NCI-H2196 (cell line): ENCODE measurements around the gene MRTFA.
A peak's percentile ranks its signal among the peaks of the same experiment; 100 is the strongest.
"Not testable (repeated sequence)": the region's sequence is repeated elsewhere in the genome, so short reads cannot be mapped to it uniquely, and the experiment has no call there.

Experiments used
- DNase-seq: peaks from one replicate; lab custom pipeline; 2025; ENCODE audit not compliant: unreplicated experiment; lab: John Stamatoyannopoulos, UW

Gene MRTFA

GRCh38 chr22:40628354-40629042 lies 8.0 kb downstream of the MRTFA start:
- DNase-seq = no peak

- no peak for DNase-seq
Observed at GRCh38 chr22:40627612-40628011, 8.9 kb downstream of the MRTFA start.

DNA sequence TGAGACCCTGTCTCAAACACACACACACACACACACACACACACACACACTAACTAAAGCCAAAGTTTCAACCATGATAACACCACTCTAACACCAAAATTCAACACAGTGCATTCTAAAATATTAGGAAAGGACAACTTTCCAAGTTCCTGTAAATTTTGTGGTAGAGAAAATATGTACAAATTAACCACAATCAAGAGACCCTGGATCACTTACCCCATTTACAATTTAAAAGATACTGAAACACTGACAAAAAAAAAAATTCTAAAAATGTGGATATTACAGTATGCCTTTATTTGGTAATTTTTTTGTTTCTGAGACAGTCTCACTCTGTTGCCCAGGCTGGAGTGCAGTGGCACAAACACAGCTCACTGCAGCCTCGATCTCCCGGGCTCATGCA lies 9.7 kb downstream of the MRTFA start:
- DNase-seq = no peak

DNA sequence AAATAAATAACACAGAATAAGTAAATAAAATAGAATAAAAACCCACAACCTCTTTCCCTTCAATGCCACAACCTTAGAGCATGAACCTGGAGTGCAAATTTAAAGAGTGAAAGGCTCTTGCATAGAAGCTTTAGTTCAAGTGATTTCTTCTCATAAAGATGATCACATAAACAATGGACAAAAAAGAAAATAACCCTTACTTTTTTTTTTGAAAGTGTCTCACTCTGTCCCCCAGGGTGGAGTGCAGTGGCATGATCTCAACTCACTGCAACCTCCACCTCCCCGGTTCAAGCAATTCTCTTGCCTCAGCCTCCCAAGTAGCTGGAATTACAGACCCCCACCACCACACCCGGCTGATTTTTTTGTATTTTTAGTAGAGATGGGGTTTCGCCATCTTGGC lies 10.7 kb downstream of the MRTFA start:
- DNase-seq = not testable (repeated sequence)

DNA sequence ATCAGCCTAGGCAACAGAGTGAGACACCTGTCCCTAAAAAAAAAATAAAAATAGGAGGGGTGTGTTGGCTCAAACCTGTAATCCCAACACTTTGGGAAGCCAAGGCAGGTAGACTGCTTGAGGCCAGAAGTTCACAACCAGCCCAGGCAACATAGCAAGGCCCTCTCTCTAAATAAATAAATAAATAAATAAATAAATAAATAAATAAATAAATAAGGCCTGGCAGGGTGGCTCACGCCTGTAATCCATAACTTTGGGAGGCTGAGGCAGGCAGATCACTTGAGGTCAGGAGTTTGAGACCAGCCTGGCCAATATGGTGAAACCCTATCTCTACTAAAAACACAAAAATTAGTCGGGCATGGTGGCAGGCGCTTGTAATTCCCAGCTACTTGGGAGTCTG lies 11.2 kb downstream of the MRTFA start:
- DNase-seq = not testable (repeated sequence)

GRCh38 chr22:40624770-40625169 lies 11.7 kb downstream of the MRTFA start:
- DNase-seq = no peak

DNA sequence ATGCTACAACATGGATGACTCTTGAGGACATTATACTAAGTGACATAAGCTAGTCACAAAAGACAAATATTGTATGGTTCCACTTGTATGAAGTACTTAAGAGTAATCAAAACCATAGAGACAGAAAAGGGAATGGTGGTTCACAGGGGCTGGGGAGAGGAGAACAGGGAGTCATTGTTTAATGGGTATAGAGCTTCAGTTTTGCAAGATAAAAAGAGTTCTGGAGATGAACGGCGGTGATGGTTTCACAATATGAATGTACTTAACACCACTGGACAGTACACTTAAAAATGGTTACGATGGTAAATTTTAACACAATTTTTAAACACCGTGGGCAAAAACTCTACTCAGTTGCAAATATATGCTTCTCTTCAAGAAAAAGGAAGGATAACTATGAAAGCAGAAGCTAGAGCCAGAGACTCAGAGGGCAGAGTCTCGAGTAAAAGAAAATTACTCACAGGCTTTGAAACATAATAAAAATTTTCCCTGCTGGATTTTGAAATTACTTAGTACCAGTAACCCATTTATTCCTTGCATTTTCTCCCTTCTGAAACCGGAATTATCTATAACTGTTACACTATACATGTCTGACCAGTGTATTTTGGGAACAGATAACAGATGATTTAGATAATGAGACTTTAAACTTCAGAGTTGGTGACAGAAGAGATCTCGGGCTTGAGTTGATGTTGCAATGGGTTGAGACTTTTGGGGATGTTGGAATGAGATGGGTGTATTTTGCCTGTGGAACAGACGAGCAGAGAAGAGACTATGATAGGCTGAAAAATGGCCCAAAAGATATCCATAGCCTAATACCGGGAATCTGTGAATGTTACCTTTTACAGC lies 15.0 kb downstream of the MRTFA start:
- DNase-seq = no peak

DNA sequence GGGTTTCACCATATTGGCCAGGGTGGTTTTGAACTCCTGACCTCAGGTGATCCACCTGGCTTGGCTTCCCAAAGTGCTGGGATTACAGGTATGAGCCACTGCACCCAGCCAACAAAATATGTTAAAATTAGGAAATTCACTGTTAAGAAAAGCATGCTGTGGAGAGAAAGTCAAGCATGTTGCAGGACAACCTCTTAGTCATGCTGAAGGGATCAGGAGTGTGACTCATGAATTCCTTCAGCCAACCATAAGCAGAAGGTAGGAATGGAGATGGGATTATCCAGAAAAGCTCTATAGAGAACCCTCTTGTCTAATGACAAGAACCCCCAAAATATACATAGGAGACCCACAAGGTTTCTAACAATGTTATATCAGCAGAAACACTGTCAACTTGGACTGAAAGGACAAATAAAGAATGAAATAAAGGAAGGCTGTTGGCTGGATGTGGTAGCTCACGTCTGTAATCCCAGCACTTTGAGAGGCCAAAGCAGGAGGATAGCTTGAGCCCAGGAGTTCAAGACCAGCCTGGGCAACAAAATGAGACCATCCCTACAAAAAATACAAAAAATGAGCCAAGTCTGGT lies 16.0 kb downstream of the MRTFA start:
- DNase-seq = no peak

DNA sequence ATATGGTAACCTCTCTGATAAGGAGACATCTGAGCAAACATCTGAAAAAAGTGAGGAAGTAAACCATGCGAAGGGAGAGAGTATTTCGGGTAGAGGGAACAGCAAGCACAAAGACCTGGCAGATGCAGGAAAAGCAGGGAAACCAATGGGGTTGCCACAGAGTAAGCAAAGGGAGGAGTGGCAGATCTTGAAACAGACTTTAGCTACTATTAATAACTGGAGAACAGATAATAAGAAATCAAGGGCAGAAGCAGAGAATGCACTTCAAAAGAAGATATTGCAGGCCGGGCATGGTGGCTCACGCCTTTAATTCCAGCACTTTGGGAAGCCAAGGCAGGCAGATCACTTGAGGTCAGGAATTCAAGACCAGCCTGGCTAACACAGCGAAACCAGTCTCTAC lies 18.1 kb downstream of the MRTFA start:
- DNase-seq = no peak

DNA sequence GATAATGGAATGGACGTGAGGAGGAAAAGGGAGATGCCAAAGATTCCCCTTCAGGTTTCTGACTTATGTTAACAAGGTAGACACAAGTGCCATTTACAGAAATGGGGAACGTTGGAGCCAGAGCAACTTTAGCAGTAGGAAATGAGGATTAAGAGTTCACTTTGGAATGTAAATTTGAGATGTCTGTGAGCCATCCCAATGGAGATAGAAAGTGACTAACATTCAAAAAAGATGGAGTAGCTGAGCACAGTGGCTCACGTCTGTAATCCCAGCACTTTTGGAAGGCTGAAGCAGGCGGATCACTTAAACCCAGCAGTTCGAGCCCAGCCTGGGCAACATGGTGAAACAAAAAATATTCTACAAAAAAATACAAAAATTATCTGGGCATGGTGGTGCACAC lies 19.9 kb downstream of the MRTFA start:
- no peak for DNase-seq

DNA sequence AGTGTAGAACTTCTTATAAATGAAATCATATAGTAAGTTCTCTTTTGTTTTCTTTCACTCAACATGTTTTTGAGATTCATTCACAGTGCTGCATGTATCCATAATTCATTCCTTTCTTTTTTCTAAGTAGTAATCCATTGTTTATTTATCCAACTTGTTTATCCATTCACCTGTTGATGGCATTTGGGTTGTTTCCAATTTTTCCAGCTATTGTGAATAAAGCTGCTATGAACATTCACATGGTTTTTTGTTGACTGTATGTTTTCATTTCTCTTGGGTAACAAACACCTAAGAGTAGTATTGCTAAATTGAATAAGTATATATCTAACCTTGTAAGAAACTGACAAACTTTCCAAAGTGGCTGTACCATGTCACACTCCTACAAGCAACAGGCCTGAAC lies 23.5 kb downstream of the MRTFA start:
- DNase-seq = no peak

- no peak for DNase-seq
Observed at GRCh38 chr22:40612291-40612751, 24.2 kb downstream of the MRTFA start.

DNA sequence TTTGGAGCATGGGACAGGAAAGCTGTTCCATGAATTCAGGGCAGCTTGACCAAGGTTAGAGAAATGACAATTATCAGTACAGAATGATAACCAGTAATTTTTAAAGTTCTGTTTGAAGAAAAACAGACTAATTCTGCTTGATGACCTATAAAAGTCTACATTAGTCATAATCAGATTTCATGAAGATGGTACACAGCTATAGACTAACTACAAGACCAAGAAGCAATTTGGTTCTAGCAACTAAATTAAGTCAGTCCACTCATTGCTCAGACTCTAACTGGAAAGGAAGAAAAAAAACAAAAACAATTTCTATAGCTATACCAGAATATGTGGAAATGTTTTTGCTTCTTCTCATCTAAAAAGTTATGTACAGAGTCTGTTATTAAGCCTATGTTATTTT lies 24.9 kb downstream of the MRTFA start:
- no peak for DNase-seq

- no peak for DNase-seq
Observed at GRCh38 chr22:40610329-40610850, 26.1 kb downstream of the MRTFA start.

DNA sequence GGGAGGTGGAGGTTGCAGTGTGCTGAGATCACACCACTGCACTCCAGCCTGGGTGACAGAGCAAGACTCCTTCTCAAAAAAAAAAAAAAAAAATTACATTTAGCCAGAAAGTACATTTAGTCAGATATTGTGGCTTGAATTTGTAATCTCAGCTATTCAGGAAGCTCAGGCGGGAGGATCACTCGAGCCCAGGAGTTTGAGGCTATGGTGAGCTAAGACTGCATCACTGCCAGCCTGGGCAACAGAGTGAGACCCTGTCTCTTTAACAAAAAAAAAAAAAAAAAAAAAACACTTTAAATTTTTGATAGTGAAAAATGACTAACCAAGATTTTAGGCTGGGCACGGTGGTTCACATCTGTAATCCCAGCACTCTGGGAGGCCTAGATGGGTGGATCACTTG lies 27.3 kb downstream of the MRTFA start:
- no peak for DNase-seq

DNA sequence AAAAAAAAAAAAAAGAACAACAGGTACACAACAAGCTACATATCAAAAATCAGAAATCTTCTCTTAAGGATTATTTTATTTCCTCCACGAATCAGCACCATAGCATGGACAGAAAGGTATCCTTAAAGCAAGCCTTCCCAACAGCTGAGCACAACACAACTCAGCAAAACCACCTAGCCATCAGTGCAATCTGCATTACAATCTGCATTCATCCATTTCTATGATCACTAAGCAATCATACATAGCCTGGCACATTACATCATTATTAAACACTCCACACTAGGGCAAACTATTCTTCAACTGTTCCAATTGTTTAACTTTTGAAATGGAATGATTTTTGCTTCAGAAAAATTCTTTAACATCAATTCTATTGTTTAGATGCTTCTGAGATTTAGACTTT lies 29.0 kb downstream of the MRTFA start:
- no peak for DNase-seq

DNA sequence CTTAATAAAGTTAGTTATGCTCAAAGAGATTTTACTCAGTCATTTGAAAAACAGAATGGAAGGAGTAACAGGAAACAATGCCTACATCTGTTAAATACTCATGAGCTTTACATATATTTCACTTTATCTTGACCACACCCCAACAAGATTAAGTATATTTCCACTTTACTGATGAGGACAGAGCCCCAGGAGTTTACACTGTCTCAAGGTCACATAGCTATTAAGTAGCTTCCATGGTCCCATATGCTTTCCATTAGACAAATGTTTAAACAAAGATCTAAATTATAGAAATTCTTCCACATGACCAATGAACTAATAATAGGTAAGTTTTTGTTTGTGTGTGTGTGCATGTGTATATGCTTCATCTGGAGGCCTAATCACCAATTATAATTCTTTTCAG lies 30.2 kb downstream of the MRTFA start:
- DNase-seq = no peak

DNA sequence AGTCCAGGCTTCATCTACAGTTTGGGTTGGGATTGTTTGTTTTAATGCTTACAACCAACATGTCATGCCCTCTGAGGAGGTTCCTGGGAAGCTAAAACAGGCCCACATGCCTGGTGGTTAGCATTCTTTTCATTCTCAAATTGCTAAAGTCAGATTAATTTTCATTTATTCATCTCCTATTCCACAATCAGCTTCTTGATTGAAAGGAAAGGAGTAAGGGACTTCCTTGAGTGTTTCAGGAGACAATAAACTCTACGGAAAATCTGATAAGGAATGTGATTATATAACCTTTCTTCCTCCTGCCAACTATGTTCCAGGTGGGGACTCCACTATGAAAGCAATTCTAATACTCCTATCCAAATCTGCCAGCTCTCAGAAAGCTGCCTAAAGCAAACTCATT lies 30.8 kb downstream of the MRTFA start:
- peak; percentile 11 for DNase-seq

GRCh38 chr22:40603088-40603605 lies 33.4 kb downstream of the MRTFA start:
- no peak for DNase-seq

- no peak for DNase-seq
Observed at GRCh38 chr22:40602231-40602630, 34.3 kb downstream of the MRTFA start.

DNA sequence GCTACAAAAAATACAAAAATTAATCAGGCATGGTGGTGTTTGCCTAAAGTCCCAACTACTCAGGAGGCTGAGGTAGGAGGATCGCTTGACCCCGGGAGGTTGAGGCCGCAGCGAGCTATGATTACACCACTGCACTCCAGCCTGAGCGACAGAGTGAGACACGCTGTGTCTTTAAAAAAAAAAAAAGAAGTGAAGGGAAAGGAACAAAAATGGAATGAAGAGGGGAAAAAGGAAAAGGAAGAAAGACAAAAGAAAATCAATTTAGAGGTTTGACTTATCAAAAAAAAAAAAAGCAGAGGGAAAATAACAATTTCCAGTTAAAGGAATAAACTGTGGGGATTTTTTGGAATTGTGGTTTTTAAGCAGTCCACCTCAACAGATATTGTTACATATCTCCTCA lies 36.8 kb downstream of the MRTFA start:
- no peak for DNase-seq

- DNase-seq = not testable (repeated sequence)
Observed at GRCh38 chr22:40598712-40599111, 37.8 kb downstream of the MRTFA start.
